MM.1S (cell line): Measurements from ENCODE around the gene LPCAT1.

ENCODE experiments used
- DNase-seq: peaks from one replicate; pipeline ENCODE4 v3.0.0-alpha.2; 2015
- H2AFZ ChIP-seq: fragments of 300-600 bp; sonication (generic); 2 replicates; pipeline ENCODE4 v1.6.0; 2016; ENCODE audit warnings: antibody characterized with exemption, low read length
- H3F3A ChIP-seq: fragments of 300-600 bp; sonication (generic); 2 replicates; pipeline ENCODE4 v1.6.1; 2016; ENCODE audit warnings: mild to moderate bottlenecking, antibody characterized with exemption, low read length, moderate library complexity, mixed read lengths; ENCODE audit not compliant: insufficient read depth
- H3K27ac ChIP-seq: fragments of 300-600 bp; sonication (generic); 2 replicates; pipeline ENCODE4 v1.5.1; 2016; ENCODE audit warnings: mild to moderate bottlenecking, low read length
- H3K27me3 ChIP-seq: fragments of 300-600 bp; sonication (generic); replicated peaks from 2 replicates; pipeline ENCODE4 v1.6.0; 2016; ENCODE audit warnings: low read length; ENCODE audit not compliant: insufficient read depth
- H3K36me3 ChIP-seq: fragments of 300-600 bp; sonication (generic); replicated peaks from 2 replicates; pipeline ENCODE4 v1.6.1; 2016; ENCODE audit warnings: mild to moderate bottlenecking, low read length, mixed read lengths; ENCODE audit not compliant: insufficient read depth
- H3K4me1 ChIP-seq: fragments of 300-600 bp; sonication (generic); 2 replicates; pipeline ENCODE4 v1.6.1; 2016; ENCODE audit warnings: low read length, mixed read lengths
- H3K4me2 ChIP-seq: fragments of 300-600 bp; sonication (generic); 2 replicates; pipeline ENCODE4 v1.6.0; 2016; ENCODE audit warnings: low read depth, low read length
- H3K4me3 ChIP-seq: fragments of 300-600 bp; sonication (generic); 2 replicates; pipeline ENCODE4 v1.5.1; 2016; ENCODE audit warnings: low read length, mixed read lengths
- H3K79me2 ChIP-seq: fragments of 300-600 bp; sonication (generic); 2 replicates; pipeline ENCODE4 v1.6.1; 2016; ENCODE audit warnings: mixed run types, low read length, mixed read lengths
- H3K9ac ChIP-seq: fragments of 300-600 bp; sonication (generic); 2 replicates; pipeline ENCODE4 v1.6.1; 2016; ENCODE audit warnings: low read length, mixed read lengths
- H3K9me2 ChIP-seq: fragments of 300-600 bp; sonication (generic); replicated peaks from 2 replicates; pipeline ENCODE4 v1.6.1; 2016; ENCODE audit warnings: mild to moderate bottlenecking, low read length, mixed read lengths; ENCODE audit not compliant: insufficient read depth
- H3K9me3 ChIP-seq: fragments of 300-600 bp; sonication (generic); replicated peaks from 2 replicates; pipeline ENCODE4 v1.6.1; 2016; ENCODE audit warnings: mild to moderate bottlenecking, low read length, mixed read lengths; ENCODE audit not compliant: insufficient read depth
- H4K20me1 ChIP-seq: fragments of 300-600 bp; sonication (generic); 2 replicates; pipeline ENCODE4 v1.6.1; 2016; ENCODE audit warnings: mild to moderate bottlenecking, low read length, moderate library complexity, mixed read lengths; ENCODE audit not compliant: insufficient read depth
- CTCF ChIP-seq: fragments of 300-600 bp; sonication (generic); IDR thresholded peaks from 2 replicates; pipeline ENCODE4 v1.5.1; 2016; ENCODE audit warnings: antibody characterized with exemption, low read length, mixed read lengths
- EZH2 ChIP-seq: fragments of 300-600 bp; sonication (generic); optimal IDR thresholded peaks from 2 replicates; pipeline ENCODE3; 2017; ENCODE audit warnings: low read depth, mild to moderate bottlenecking, antibody characterized with exemption, low read length, mixed read lengths
- EZH2phosphoT487 ChIP-seq: fragments of 300-600 bp; sonication (generic); IDR thresholded peaks from 2 replicates; pipeline ENCODE4 v1.6.1; 2018; ENCODE audit warnings: antibody characterized with exemption, low read length

LPCAT1 gene

DNA sequence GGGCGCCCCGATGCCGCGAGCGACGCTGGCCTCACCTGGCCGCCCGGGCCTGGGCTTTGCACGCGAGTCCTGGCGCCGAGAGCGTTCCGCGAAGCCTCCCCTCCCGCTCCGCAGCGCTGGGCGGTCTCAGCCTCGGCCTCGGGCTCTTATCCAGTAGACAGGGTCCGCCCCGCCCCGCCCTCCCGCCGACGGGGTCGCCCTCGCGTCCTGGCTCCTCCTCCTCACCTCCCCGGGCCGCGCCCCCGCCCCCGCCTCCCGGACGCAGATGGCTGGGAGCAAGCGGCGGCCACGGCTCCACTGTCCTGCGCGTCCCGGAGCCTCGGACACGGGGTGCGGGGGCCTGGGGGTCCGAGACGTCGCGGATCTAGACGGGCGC lies 78.5 kb downstream of the LPCAT1 start, which contains the start of gene SLC6A3:
TSS of gene SLC6A3 (minus strand) at position 128 of the 376 bp plus-strand sequence. CDS start 2,243 bp downstream, outside the sequence.
- TF ChIP-seq CTCF (no peak), EZH2 (no peak), EZH2phosphoT487 (no peak)
- H2AFZ ChIP-seq = no peak within 1 kb of the TSS
- no peaks in the 10 kb centered on the region for H3K36me3 ChIP-seq
- no peak within 1 kb of the TSS for H3K4me2 ChIP-seq
- H4K20me1 ChIP-seq = no peaks in the 10 kb centered on the region
- H3K4me3 ChIP-seq = no peak within 1 kb of the TSS
- H3K9ac ChIP-seq = no peak within 1 kb of the TSS
- H3F3A ChIP-seq = no peaks in the 10 kb centered on the region
- H3K27ac ChIP-seq = no peak within 1 kb of the TSS
- H3K79me2 ChIP-seq = no peaks in the 10 kb centered on the region
- DNase-seq = no peak
- H3K27me3 ChIP-seq = peaks cover 33% of the 10 kb centered on the region; the same call in 1 of the 2 replicates
- H3K9me3 ChIP-seq = no peaks in the 10 kb centered on the region
- H3K9me2 ChIP-seq = no peaks in the 10 kb centered on the region
- H3K4me1 ChIP-seq = no peaks in the 10 kb centered on the region

- no peaks in the 10 kb centered on the region for H3K79me2 ChIP-seq
- no peaks in the 10 kb centered on the region for H4K20me1 ChIP-seq
- H3K9me2 ChIP-seq = no peaks in the 10 kb centered on the region
- H3F3A ChIP-seq = no peaks in the 10 kb centered on the region
- no peak overlapping the region for H2AFZ ChIP-seq
- no peaks in the 10 kb centered on the region for H3K4me1 ChIP-seq
- H3K4me3 ChIP-seq = no peak overlapping the region
- TF ChIP-seq EZH2phosphoT487 = no peak
- H3K27me3 ChIP-seq = peaks cover 40% of the 10 kb centered on the region; the same call in 1 of the 2 replicates
- H3K9ac ChIP-seq = no peak overlapping the region
- no peak for DNase-seq
- no peak overlapping the region for H3K4me2 ChIP-seq
- H3K36me3 ChIP-seq = no peaks in the 10 kb centered on the region
- H3K9me3 ChIP-seq = no peaks in the 10 kb centered on the region
- H3K27ac ChIP-seq = no peak overlapping the region
Measured at GRCh38 chr5:1444361-1445189, 79.2 kb downstream of the LPCAT1 start.

DNA sequence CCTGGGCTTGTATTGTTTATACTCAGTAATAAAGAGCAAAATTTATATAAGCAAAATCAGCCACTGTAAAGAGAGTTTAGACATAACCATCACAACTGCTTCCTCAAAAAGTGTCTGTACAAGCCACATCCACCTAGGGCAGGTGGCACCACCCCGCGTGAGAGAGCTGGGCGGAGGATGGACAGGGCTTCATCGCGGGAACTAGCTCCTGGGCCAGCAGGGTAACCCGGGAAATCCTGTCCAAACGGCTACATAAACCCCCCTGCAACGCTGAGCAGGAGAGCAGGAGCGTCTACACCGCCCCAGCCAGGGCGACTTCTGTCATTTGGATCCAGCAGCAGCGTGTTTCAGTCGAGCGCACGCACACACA lies 79.8 kb downstream of the LPCAT1 start:
- no peaks in the 10 kb centered on the region for H3K9me3 ChIP-seq
- no peaks in the 10 kb centered on the region for H3K4me1 ChIP-seq
- no peak for DNase-seq
- no peak overlapping the region for H3K9ac ChIP-seq
- no peaks in the 10 kb centered on the region for H4K20me1 ChIP-seq
- no peaks in the 10 kb centered on the region for H3K79me2 ChIP-seq
- no peak overlapping the region for H3K27ac ChIP-seq
- H3K4me3 ChIP-seq = no peak overlapping the region
- no peak overlapping the region for H3K4me2 ChIP-seq
- no peaks in the 10 kb centered on the region for H3K9me2 ChIP-seq
- peaks cover 44% of the 10 kb centered on the region; the same call in 1 of the 2 replicates for H3K27me3 ChIP-seq
- no peak overlapping the region for H2AFZ ChIP-seq
- H3F3A ChIP-seq = no peaks in the 10 kb centered on the region
- H3K36me3 ChIP-seq = no peaks in the 10 kb centered on the region
- TF ChIP-seq EZH2phosphoT487 = no peak
- no peak for TF ChIP-seq EZH2
- TF ChIP-seq CTCF = no peak

DNA sequence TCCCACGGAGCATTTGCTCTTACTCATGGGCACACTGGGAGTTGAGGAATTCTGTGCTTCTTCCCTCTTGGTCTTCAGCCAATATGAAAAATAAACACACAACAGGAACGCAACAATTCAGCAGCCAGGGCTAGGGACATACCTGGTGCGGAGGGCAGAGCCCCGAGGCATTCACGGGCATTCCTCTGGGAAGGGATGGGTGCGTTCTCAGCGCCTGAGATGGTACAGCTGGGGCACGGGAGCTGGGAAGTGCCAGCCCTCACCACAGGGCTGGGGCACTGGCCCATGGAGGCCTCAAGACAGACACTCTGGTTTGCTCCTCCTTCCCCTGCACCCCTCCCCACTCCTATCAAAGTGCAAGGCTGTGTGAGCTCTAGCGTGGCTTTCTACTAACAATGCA lies 80.6 kb downstream of the LPCAT1 start:
- Histone ChIP-seq H3K4me3 (no peak overlapping the region), H3K9me2 (no peaks in the 10 kb centered on the region), H3K79me2 (no peaks in the 10 kb centered on the region), H3K27me3 (peaks cover 52% of the 10 kb centered on the region), H3K4me2 (no peak overlapping the region), H3F3A (no peaks in the 10 kb centered on the region), H2AFZ (no peak overlapping the region), H3K4me1 (no peaks in the 10 kb centered on the region), H3K27ac (no peak overlapping the region), H3K9me3 (no peaks in the 10 kb centered on the region), H4K20me1 (no peaks in the 10 kb centered on the region), H3K9ac (no peak overlapping the region), H3K36me3 (no peaks in the 10 kb centered on the region)
- DNase-seq = no peak
- TF ChIP-seq EZH2phosphoT487 (no peak), EZH2 (no peak), CTCF (no peak)
